IPS-15b (cell line): ENCODE measurements around the gene KCNQ2.
A peak's percentile ranks its signal among the peaks of the same experiment; 100 is the strongest.

Source experiments
- H3K27me3 ChIP-seq: one replicate; pipeline ENCODE4 v1.6.1; 2013; ENCODE audit warnings: low read length; ENCODE audit not compliant: control insufficient read depth, insufficient read depth
- H3K36me3 ChIP-seq: one replicate; pipeline ENCODE4 v1.6.1; 2013; ENCODE audit warnings: low read length; ENCODE audit not compliant: control insufficient read depth, insufficient read depth
- H3K4me1 ChIP-seq: one replicate; pipeline ENCODE4 v1.6.1; 2013; ENCODE audit warnings: mild to moderate bottlenecking, low read length; ENCODE audit not compliant: control insufficient read depth, insufficient read depth
- H3K4me3 ChIP-seq: one replicate; pipeline ENCODE4 v1.5.1; 2013; ENCODE audit warnings: low read depth, low read length
- H3K9ac ChIP-seq: one replicate; pipeline ENCODE4 v1.6.1; 2013; ENCODE audit warnings: low read depth, mild to moderate bottlenecking, low read length
- H3K9me3 ChIP-seq: one replicate; pipeline ENCODE4 v1.6.1; 2013; ENCODE audit warnings: mild to moderate bottlenecking, low read length; ENCODE audit not compliant: control insufficient read depth, insufficient read depth

KCNQ2 gene

DNA sequence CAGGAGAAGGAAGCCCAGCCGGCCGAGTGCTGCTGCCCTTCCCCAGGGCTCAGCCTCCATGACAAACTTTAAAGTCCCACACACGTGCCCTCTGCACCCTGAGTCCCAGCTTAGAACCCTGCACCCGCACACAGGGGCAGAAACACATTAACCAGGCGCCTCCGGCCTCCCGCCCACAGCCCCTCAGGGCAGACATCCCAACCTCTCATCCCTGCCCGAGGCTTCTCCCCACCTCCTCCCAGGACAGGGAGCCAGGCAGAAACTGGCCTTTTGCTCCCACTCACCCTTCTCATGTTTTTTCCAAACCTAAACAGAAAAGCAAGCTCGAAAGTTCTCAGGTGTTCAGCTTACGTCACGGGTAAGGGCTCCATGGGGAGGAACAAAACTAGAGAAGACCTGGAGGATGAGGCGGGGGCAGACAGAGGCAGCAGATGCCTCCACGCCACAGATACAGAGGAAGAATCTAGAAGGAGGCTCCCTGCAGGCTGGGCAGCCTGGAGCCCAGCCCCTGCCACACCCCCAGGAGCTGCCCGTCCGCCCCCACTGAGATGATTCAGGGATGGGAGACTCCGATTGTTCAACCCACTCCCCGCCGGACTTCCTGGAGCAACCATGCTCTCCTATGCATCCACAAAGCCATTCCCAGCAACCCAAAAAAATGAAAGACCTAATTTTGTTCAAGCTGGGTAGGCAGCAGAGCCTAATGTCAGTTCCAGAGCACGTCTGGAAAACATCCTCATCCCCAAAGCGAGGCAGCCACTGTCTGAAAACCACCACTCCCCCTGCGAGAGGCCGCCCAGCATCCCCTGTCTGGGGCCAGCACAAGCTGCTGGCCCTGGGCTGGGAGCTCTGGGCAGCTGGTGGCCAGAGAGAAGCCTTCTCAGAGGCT lies 8.8 kb downstream of the KCNQ2 start:
- Histone ChIP-seq H3K4me3 (no peak overlapping the region), H3K9me3 (no peaks in the 10 kb centered on the region), H3K9ac (peak overlapping the region; percentile 47), H3K4me1 (no peaks in the 10 kb centered on the region), H3K36me3 (peaks cover 4% of the 10 kb centered on the region), H3K27me3 (no peaks in the 10 kb centered on the region)

DNA sequence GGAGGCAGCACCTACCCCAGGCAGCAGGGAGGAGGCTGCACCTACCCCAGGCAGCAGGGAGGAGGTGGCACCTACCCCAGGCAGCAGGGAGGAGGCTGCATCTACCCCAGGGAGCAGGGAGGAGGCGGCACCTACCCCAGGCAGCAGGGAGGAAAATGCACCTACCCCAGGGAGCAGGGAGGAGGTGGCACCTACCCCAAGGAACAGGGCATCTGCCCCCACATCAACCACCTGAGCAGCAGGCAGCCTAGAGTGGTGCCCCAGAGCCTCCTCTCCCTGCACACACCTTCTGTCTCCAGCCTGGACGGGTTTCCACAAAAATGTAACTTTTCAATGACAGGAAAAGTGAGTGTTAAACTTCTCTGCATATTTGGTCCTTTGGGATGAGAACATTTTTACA lies 10.2 kb downstream of the KCNQ2 start:
- Histone ChIP-seq H3K27me3 (no peaks in the 10 kb centered on the region), H3K4me3 (no peak overlapping the region)

DNA sequence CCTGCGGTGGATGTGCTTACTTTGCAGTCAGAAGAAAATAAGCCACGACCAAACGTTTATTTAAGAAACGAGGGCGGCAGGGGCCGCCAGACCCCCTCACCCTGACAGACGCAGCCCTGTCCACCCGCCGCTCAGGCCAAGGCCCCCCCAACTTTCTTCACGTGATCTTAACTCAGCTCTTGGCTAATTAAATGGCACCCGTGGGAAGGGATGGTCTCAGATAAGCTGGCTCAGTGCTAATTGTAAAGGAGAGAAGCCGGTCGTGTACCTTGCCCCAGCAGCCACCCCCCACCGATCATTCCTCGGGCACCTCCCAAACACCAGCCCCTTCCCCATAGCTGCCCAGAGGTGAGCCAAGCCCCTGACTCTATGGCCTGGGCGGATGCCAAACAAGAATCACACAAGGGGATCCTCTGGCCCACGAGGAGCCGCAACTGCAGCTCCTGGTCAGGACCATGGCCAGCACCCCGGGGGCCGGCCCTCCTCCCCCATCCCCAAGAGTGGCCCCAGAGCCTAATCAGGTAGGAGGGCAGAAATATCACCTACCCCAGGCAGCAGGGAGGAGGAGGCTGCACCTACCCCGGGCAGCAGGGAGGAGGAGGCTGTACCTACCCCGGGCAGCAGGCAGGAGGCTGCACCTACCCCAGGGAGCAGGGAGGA lies 11.2 kb downstream of the KCNQ2 start:
- no peaks in the 10 kb centered on the region for H3K4me1 ChIP-seq
- no peaks in the 10 kb centered on the region for H3K27me3 ChIP-seq
- no peak overlapping the region for H3K4me3 ChIP-seq
- H3K36me3 ChIP-seq = peaks cover 4% of the 10 kb centered on the region
- H3K9ac ChIP-seq = no peak overlapping the region
- H3K9me3 ChIP-seq = no peaks in the 10 kb centered on the region

More for the DNA sequence above, 10.2 kb downstream of the KCNQ2 start:
- H3K9me3 ChIP-seq = no peaks in the 10 kb centered on the region
- no peaks in the 10 kb centered on the region for H3K4me1 ChIP-seq
- H3K36me3 ChIP-seq = peaks cover 4% of the 10 kb centered on the region
- no peak overlapping the region for H3K9ac ChIP-seq

DNA sequence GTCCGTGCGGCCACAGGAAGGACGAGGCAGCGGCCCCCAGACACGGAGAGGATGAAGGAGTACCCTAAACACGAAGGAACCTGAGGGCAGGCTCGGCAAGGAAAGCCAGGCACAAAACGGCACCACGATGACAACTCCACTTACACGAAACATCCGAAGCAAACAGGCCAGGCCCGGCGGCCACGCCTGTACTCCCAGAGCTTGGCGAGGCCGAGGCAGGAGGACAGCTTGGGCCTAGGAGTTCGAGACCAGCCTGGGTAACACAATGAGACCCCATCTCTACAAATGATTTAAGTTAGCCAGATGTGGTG lies 13.4 kb downstream of the KCNQ2 start:
- peaks cover 4% of the 10 kb centered on the region for H3K36me3 ChIP-seq
- H3K4me1 ChIP-seq = no peaks in the 10 kb centered on the region
- no peaks in the 10 kb centered on the region for H3K9me3 ChIP-seq
- H3K27me3 ChIP-seq = no peaks in the 10 kb centered on the region
- H3K9ac ChIP-seq = no peak overlapping the region
- H3K4me3 ChIP-seq = no peak overlapping the region

DNA sequence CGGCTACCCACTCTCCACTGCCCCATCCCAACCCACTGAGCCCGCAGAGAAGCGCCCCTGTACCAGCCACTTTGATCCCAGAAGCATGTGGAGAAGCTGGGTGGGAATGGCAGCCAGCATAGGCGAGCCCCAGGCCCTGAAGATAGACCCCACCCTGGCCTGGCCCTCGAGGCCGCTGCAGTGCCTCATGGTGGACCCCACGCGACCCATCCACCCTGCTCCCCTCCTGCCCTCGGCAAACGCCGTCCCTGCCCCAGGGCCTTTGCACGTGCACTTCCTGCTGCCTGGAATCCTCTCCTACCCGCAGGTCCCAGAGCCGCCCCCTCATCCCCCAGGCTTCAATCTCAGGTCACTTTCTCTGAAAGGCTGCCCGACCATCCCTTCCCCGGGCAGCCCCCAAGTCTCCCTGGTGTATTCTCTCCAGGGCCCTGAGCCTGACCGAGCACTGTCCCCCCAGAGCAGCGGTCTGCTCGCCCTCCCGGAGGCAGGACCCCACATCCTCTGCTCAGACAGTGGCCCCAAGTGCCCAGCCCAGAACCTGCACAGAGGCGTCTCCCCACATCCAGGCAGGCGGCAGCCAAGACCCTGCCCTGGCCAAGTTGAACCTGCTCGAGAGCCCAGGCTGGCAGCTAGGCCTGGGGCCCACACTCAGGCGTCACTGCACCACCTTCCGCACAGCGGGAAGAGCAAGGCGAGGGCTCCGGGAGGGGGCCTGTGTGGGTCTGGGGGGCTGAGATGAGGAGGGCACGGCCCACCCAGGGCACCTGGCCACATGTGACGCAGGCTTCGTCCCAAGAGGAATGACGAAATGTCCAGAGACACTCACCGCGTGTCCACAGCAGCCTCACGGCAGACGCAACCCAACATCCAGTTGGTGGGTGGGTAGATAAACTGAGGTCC lies 14.0 kb downstream of the KCNQ2 start:
- Histone ChIP-seq H3K4me1 (no peaks in the 10 kb centered on the region), H3K27me3 (no peaks in the 10 kb centered on the region)

DNA sequence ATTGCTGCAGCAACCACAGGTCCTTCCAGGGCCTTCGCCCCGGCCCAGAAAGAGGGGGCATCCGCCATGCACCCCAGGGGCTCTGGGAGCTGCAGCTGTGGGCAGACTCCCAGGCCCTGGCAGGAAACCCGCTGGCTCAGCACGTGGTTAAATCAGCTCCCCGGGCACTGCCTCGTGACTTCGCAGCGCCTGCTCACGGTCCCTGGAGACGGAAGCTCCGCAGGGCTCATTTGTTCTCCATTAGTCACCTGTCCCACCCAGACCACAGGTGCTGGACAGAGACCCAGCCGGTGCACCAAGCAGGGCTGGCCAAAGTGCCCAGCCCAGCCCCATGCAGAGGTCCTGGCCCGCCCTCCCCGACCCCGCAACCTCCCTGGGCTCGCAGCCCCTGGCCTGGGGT lies 14.7 kb downstream of the KCNQ2 start:
- Histone ChIP-seq H3K4me1 (no peaks in the 10 kb centered on the region), H3K9me3 (no peaks in the 10 kb centered on the region), H3K36me3 (peaks cover 4% of the 10 kb centered on the region), H3K9ac (no peak overlapping the region), H3K4me3 (no peak overlapping the region), H3K27me3 (no peaks in the 10 kb centered on the region)

More for the DNA sequence above, 14.0 kb downstream of the KCNQ2 start:
- Histone ChIP-seq H3K4me3 (no peak overlapping the region), H3K9ac (no peak overlapping the region), H3K36me3 (peaks cover 4% of the 10 kb centered on the region), H3K9me3 (no peaks in the 10 kb centered on the region)

DNA sequence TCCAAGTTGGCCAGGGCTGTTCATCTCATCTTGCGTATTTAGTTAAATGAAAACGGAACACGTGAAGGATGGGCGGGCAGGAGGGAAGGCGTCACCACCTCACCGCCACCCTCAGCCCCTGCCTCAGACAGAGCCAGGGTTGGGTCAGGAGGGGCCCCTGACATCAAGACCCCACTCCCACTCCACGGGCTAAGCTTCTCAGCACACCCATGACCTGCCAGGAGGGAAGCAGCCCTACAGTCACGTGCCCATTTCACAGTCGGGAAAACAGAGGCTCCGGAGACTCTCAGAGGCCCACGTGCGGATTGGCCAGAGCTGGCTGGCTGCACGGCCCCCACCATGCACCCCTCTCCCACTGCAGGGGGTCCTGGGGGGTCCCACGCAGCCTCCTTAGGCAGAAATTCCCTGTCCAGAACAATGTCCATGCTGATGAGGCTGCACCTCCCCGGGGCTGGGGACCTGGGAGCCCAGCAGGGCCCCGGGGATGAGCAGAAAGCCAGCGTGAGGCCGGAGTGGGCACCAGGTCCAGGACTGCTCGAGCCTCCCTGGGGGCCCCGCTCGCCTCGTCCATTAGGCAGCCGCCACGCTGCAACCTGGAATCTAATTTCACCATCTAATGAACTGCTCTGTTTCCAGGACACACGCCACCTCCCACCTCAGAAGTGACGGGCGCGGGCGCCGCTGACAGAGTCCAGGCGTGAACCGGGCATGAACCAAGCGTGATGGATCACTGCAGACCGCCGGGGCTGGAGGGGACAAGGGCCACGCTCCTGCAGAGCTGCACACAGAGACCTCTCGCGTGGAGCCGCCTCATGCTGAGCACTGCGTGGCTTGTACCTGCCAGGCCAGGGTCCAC lies 15.8 kb downstream of the KCNQ2 start:
- H3K27me3 ChIP-seq = no peaks in the 10 kb centered on the region
- H3K36me3 ChIP-seq = peaks cover 4% of the 10 kb centered on the region
- no peaks in the 10 kb centered on the region for H3K9me3 ChIP-seq
- no peak overlapping the region for H3K9ac ChIP-seq
- H3K4me1 ChIP-seq = no peaks in the 10 kb centered on the region
- H3K4me3 ChIP-seq = no peak overlapping the region

DNA sequence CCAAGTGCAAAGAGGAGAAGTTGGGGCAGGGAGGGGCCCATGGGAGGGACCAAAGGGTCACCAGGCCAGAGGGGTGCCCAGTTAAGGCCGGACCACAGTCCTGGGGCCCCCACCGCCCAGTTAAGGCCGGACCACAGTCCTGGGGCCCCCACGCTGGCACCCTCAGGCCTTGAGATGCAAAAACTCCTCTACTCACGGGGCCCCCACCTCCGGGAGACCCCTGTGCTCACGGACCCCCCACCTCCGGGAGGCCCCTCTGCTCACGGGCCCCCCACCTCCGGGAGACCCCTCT lies 16.9 kb downstream of the KCNQ2 start:
- H3K4me3 ChIP-seq = no peak overlapping the region
- H3K36me3 ChIP-seq = peaks cover 4% of the 10 kb centered on the region
- H3K4me1 ChIP-seq = no peaks in the 10 kb centered on the region
- H3K9me3 ChIP-seq = no peaks in the 10 kb centered on the region
- H3K27me3 ChIP-seq = no peaks in the 10 kb centered on the region
- H3K9ac ChIP-seq = no peak overlapping the region

DNA sequence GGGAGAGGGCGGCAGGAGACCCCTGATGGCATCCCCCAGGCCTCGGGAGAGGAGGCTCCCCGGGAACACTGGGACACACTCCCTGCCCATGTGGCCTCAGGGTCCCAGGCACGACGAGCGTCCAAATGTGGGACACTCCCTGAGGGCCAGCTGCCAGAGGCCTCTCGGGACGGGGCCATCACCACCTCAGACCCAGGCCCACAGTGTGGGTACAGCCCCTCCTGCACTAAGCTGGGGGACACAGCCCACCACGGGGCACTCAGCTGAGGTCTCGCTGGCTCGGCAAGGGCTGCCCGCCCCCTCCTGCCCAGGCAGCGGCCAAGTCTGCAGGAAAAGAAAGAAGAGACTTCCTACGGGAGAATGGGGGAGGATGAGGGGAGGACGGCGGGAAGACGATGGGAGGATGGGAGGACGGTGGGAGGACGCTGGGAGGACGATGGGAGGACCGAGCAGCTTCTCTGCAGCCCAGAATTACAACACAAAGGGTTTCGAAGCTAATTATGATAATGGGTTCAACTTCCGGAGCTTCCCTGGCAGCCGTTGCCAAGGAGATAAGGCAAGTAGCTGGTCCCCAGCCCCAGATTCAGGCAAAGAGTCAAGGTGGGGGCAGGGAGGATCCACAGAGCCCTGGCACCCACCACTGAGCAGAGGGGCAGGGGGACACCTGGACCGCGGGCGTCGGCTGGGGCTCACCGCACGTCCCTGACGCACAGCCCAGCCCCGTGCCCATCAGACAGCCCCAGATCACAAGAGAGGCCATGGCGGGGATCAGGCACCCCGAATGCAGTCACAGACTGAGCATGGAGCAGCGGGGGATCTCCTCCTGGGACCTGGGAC lies 17.5 kb downstream of the KCNQ2 start:
- no peaks in the 10 kb centered on the region for H3K27me3 ChIP-seq
- H3K4me3 ChIP-seq = no peak overlapping the region
- no peaks in the 10 kb centered on the region for H3K9me3 ChIP-seq
- H3K9ac ChIP-seq = no peak overlapping the region
- H3K36me3 ChIP-seq = peaks cover 4% of the 10 kb centered on the region
- H3K4me1 ChIP-seq = no peaks in the 10 kb centered on the region

DNA sequence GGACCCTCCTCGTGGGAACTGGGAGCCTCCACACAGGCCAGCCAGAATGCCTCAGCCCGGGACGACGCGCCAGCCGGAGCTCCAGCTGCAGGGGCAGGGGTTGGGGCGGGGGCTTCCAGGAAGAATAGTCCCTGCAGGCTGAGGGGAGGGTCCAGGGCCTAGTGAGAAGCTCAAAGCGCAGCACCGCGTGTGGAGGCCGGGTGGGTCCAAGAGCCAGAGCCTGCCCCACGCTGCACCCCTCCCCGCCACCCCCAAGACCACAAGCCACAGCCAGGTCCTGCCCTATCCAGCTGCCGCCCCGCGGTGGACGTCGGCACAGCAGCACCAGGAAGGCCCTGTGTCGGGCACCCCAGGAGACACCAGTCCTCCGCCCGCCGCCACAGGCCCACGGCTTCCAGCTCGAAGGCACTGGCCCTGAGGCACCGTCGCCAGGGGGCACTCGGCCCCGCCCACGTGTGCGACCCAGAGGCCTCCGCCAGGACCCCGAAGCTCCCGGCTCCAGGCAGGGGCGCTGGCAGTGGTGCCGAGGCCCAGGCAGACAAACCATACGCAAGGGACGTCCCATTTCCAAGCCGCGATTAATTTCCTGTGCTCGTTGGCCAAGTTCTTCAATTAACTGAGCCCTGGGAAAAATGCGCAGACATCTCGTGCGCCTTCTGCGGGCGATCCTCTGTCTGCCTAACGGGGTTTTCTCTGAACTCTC lies 19.5 kb downstream of the KCNQ2 start:
- Histone ChIP-seq H3K4me3 (no peak overlapping the region), H3K9ac (no peak overlapping the region), H3K36me3 (no peaks in the 10 kb centered on the region), H3K27me3 (no peaks in the 10 kb centered on the region), H3K4me1 (no peaks in the 10 kb centered on the region), H3K9me3 (no peaks in the 10 kb centered on the region)
